Rectal smooth muscle tissue (tissue), 1 donor: ENCODE measurements around the gene SAP30BP.

Experiments used
- H3K27ac ChIP-seq: one replicate; pipeline ENCODE4 v1.7.0; 2013; ENCODE audit warnings: low read depth, low read length, inconsistent platforms
- H3K27me3 ChIP-seq: one replicate; pipeline ENCODE4 v1.7.0; 2013; ENCODE audit warnings: low read length; ENCODE audit not compliant: control insufficient read depth, insufficient read depth
- H3K36me3 ChIP-seq: one replicate; pipeline ENCODE4 v1.7.0; 2013; ENCODE audit warnings: low read length; ENCODE audit not compliant: control insufficient read depth, insufficient read depth
- H3K4me1 ChIP-seq: one replicate; pipeline ENCODE4 v1.7.0; 2013; ENCODE audit warnings: low read length; ENCODE audit not compliant: control insufficient read depth, insufficient read depth
- H3K4me3 ChIP-seq: one replicate; pipeline ENCODE4 v1.7.0; 2013; ENCODE audit warnings: low read length
- H3K9ac ChIP-seq: one replicate; pipeline ENCODE4 v1.7.0; 2013; ENCODE audit warnings: low read length

The SAP30BP gene

GRCh38 chr17:75664099-75664549, 3.0 kb upstream of the SAP30BP start:
- Histone ChIP-seq H3K4me1 (peaks cover 15% of the 10 kb centered on the region), H3K27ac (no peak overlapping the region), H3K36me3 (peaks cover 12% of the 10 kb centered on the region), H3K27me3 (no peaks in the 10 kb centered on the region), H3K9ac (no peak overlapping the region), H3K4me3 (no peak overlapping the region)

- Histone ChIP-seq H3K36me3 (peaks cover 16% of the 10 kb centered on the region), H3K27ac (no peak overlapping the region), H3K9ac (no peak overlapping the region), H3K4me3 (peak overlapping the region; percentile 58), H3K4me1 (peaks cover 15% of the 10 kb centered on the region), H3K27me3 (no peaks in the 10 kb centered on the region)
Observed at GRCh38 chr17:75665981-75666380, 1.2 kb upstream of the SAP30BP start.

GRCh38 chr17:75667825-75668224, 687 bp downstream of the SAP30BP start:
- H3K9ac ChIP-seq = peak overlapping the region; percentile 91
- peak overlapping the region; percentile 87 for H3K27ac ChIP-seq
- no peaks in the 10 kb centered on the region for H3K27me3 ChIP-seq
- H3K4me1 ChIP-seq = peaks cover 15% of the 10 kb centered on the region
- peak overlapping the region; percentile 95 for H3K4me3 ChIP-seq
- H3K36me3 ChIP-seq = peaks cover 22% of the 10 kb centered on the region

- Histone ChIP-seq H3K27ac (no peak overlapping the region), H3K27me3 (no peaks in the 10 kb centered on the region), H3K9ac (no peak overlapping the region), H3K4me3 (no peak overlapping the region), H3K4me1 (peaks cover 15% of the 10 kb centered on the region), H3K36me3 (peaks cover 24% of the 10 kb centered on the region)
Observed at GRCh38 chr17:75668489-75668888, 1.4 kb downstream of the SAP30BP start.

- Histone ChIP-seq H3K4me3 (no peak overlapping the region), H3K27ac (no peak overlapping the region), H3K4me1 (peaks cover 15% of the 10 kb centered on the region), H3K27me3 (no peaks in the 10 kb centered on the region), H3K9ac (no peak overlapping the region), H3K36me3 (peaks cover 27% of the 10 kb centered on the region)
Observed at GRCh38 chr17:75670868-75671267, 3.7 kb downstream of the SAP30BP start.

- Histone ChIP-seq H3K9ac (no peak overlapping the region), H3K27ac (no peak overlapping the region), H3K27me3 (no peaks in the 10 kb centered on the region), H3K36me3 (peaks cover 27% of the 10 kb centered on the region), H3K4me1 (peaks cover 10% of the 10 kb centered on the region), H3K4me3 (no peak overlapping the region)
Observed at GRCh38 chr17:75672011-75672410, 4.9 kb downstream of the SAP30BP start.

GRCh38 chr17:75673487-75673886, 6.3 kb downstream of the SAP30BP start:
- Histone ChIP-seq H3K4me1 (no peaks in the 10 kb centered on the region), H3K36me3 (peaks cover 27% of the 10 kb centered on the region), H3K9ac (no peak overlapping the region), H3K27ac (no peak overlapping the region), H3K4me3 (no peak overlapping the region), H3K27me3 (no peaks in the 10 kb centered on the region)

- H3K27ac ChIP-seq = no peak overlapping the region
- no peak overlapping the region for H3K9ac ChIP-seq
- peaks cover 17% of the 10 kb centered on the region for H3K36me3 ChIP-seq
- H3K27me3 ChIP-seq = no peaks in the 10 kb centered on the region
- no peaks in the 10 kb centered on the region for H3K4me1 ChIP-seq
- no peak overlapping the region for H3K4me3 ChIP-seq
Observed at GRCh38 chr17:75676461-75676860, 9.3 kb downstream of the SAP30BP start.

- Histone ChIP-seq H3K9ac (no peak overlapping the region), H3K27ac (no peak overlapping the region), H3K27me3 (no peaks in the 10 kb centered on the region), H3K36me3 (peaks cover 4% of the 10 kb centered on the region), H3K4me1 (no peaks in the 10 kb centered on the region), H3K4me3 (no peak overlapping the region)
Observed at GRCh38 chr17:75679706-75680211, 12.6 kb downstream of the SAP30BP start.

GRCh38 chr17:75680431-75680830, 13.3 kb downstream of the SAP30BP start:
- Histone ChIP-seq H3K4me3 (no peak overlapping the region), H3K27me3 (no peaks in the 10 kb centered on the region), H3K36me3 (peaks cover 4% of the 10 kb centered on the region), H3K9ac (no peak overlapping the region), H3K4me1 (no peaks in the 10 kb centered on the region), H3K27ac (no peak overlapping the region)

GRCh38 chr17:75681289-75681688, 14.2 kb downstream of the SAP30BP start:
- H3K4me1 ChIP-seq = no peaks in the 10 kb centered on the region
- no peak overlapping the region for H3K9ac ChIP-seq

GRCh38 chr17:75683583-75683982, 16.4 kb downstream of the SAP30BP start:
- no peak overlapping the region for H3K4me3 ChIP-seq
- no peaks in the 10 kb centered on the region for H3K4me1 ChIP-seq
- H3K36me3 ChIP-seq = peaks cover 4% of the 10 kb centered on the region
- no peak overlapping the region for H3K27ac ChIP-seq
- H3K27me3 ChIP-seq = no peaks in the 10 kb centered on the region
- no peak overlapping the region for H3K9ac ChIP-seq

More at GRCh38 chr17:75681289-75681688, 14.2 kb downstream of the SAP30BP start:
- Histone ChIP-seq H3K36me3 (peaks cover 4% of the 10 kb centered on the region), H3K27ac (no peak overlapping the region), H3K27me3 (no peaks in the 10 kb centered on the region), H3K4me3 (no peak overlapping the region)

- no peaks in the 10 kb centered on the region for H3K4me1 ChIP-seq
- no peak overlapping the region for H3K27ac ChIP-seq
- no peak overlapping the region for H3K9ac ChIP-seq
- H3K4me3 ChIP-seq = no peak overlapping the region
- peaks cover 2% of the 10 kb centered on the region for H3K36me3 ChIP-seq
- no peaks in the 10 kb centered on the region for H3K27me3 ChIP-seq
Observed at GRCh38 chr17:75684249-75684648, 17.1 kb downstream of the SAP30BP start.
